ENCODE results near the gene TMEM247. TPM values are rescaled to one million over a fixed set of nuclear protein-coding genes. Genes with fewer than 3 reads are reported as not detected.

TMEM247 gene
- total RNA-seq (10 to 100 TPM; 18.5 to 27.2 TPM), polyA plus RNA-seq (ENCODE audit: insufficient read depth, low read depth, low replicate concordance) (59.4 TPM)
- long read RNA-seq, donor 1, result 0 reads
- long read RNA-seq, donor 2, result 0 reads

GRCh38 chr2:46479265-46479664 lies at the start of gene TMEM247:
TSS of gene TMEM247 (plus strand) at chr2:46479565.
- no peak within 1 kb of the TSS for H3K4me3 ChIP-seq
- intact Hi-C loops (cut with DNase I; ENCODE audit: low total_unique reads), result no loop called here
- H3K4me1 ChIP-seq, result no peaks in the 10 kb centered on the region
- H3K27me3 ChIP-seq, result no peaks in the 10 kb centered on the region
- no peaks in the 10 kb centered on the region for H3K9me3 ChIP-seq
- no peaks in the 10 kb centered on the region for H3K36me3 ChIP-seq (ENCODE audit: low read depth, missing control alignments)
- H3K27ac ChIP-seq, result no peak within 1 kb of the TSS
- 88 to 90% methylated on average over 5 of the region's 5 CpGs for WGBS, 2 donors
- DNase-seq, result no peak
- TF ChIP-seq CTCF (IDR thresholded peaks at IDR 0.05) (no peak), POLR2A (IDR thresholded peaks at IDR 0.05) (no peak)

- Histone ChIP-seq H3K36me3 (ENCODE audit: low read depth, missing control alignments) (no peaks in the 10 kb centered on the region), H3K4me1 (no peaks in the 10 kb centered on the region), H3K27me3 (no peaks in the 10 kb centered on the region), H3K9me3 (no peaks in the 10 kb centered on the region), H3K4me3 (no peak overlapping the region), H3K27ac (no peak overlapping the region)
- TF ChIP-seq CTCF (IDR thresholded peaks at IDR 0.05) (no peak), POLR2A (IDR thresholded peaks at IDR 0.05) (no peak)
- 65 to 91% methylated on average over 1 of the region's 1 CpG for WGBS, 2 donors
- DNase-seq, result no peak
- intact Hi-C loops (cut with DNase I; ENCODE audit: low total_unique reads), result no loop called here
Measured at GRCh38 chr2:46430413-46430812, 49.0 kb upstream of the TMEM247 start.

GRCh38 chr2:46430992-46431391 lies 48.4 kb upstream of the TMEM247 start:
- TF ChIP-seq CTCF (IDR thresholded peaks at IDR 0.05) (no peak), POLR2A (IDR thresholded peaks at IDR 0.05) (no peak)

GRCh38 chr2:46431481-46432235 lies 47.7 kb upstream of the TMEM247 start:
- H3K27me3 ChIP-seq, result no peaks in the 10 kb centered on the region
- H3K4me3 ChIP-seq, result no peak overlapping the region
- no peak for TF ChIP-seq POLR2A (IDR thresholded peaks at IDR 0.05)
- TF ChIP-seq CTCF (IDR thresholded peaks at IDR 0.05), result no peak
- DNase-seq, result no peak
- 82 to 85% methylated on average over 5 of the region's 5 CpGs for WGBS, 2 donors
- no peak overlapping the region for H3K27ac ChIP-seq
- intact Hi-C loops (cut with DNase I; ENCODE audit: low total_unique reads), result no loop called here
- H3K36me3 ChIP-seq (ENCODE audit: low read depth, missing control alignments), result no peaks in the 10 kb centered on the region
- no peaks in the 10 kb centered on the region for H3K4me1 ChIP-seq
- no peaks in the 10 kb centered on the region for H3K9me3 ChIP-seq

More at GRCh38 chr2:46430992-46431391, 48.4 kb upstream of the TMEM247 start:
- Histone ChIP-seq H3K27me3 (no peaks in the 10 kb centered on the region), H3K4me3 (no peak overlapping the region), H3K4me1 (no peaks in the 10 kb centered on the region), H3K36me3 (ENCODE audit: low read depth, missing control alignments) (no peaks in the 10 kb centered on the region), H3K27ac (no peak overlapping the region), H3K9me3 (no peaks in the 10 kb centered on the region)
- DNase-seq, result no peak
- 94% methylated on average over 1 of the region's 1 CpG for WGBS, 2 donors
- intact Hi-C loops (cut with DNase I; ENCODE audit: low total_unique reads), result no loop called here

GRCh38 chr2:46434851-46435273 lies 44.5 kb upstream of the TMEM247 start:
- Histone ChIP-seq H3K4me3 (no peak overlapping the region), H3K27me3 (no peaks in the 10 kb centered on the region), H3K9me3 (no peaks in the 10 kb centered on the region), H3K4me1 (no peaks in the 10 kb centered on the region), H3K27ac (no peak overlapping the region), H3K36me3 (ENCODE audit: low read depth, missing control alignments) (no peaks in the 10 kb centered on the region)
- WGBS, 2 donors, result 55 to 68% methylated on average over 3 of the region's 3 CpGs
- intact Hi-C loops (cut with DNase I; ENCODE audit: low total_unique reads), result no loop called here
- no peak for TF ChIP-seq POLR2A (IDR thresholded peaks at IDR 0.05)
- TF ChIP-seq CTCF (IDR thresholded peaks at IDR 0.05), result no peak
- DNase-seq, result no peak

Data from testis (tissue), 5 donors.